Ovary (tissue), 9 donors: ENCODE measurements around the gene RNF175. TPM values are rescaled to one million over a fixed set of nuclear protein-coding genes. Genes with fewer than 3 reads are reported as not detected.

Source experiments
- DNase-seq, 5 donors: peaks; one replicate each; pipeline ENCODE4 v3.0.0-alpha.2; 2019 to 2020
- H3K27ac ChIP-seq, 2 donors: fragments of 200-600 bp; one replicate each; pipeline versions ENCODE4 v1.5.1 to v1.8.0; 2019 to 2022
- H3K27me3 ChIP-seq: fragments of 200-600 bp; one replicate; pipeline ENCODE4 v1.8.0; 2022
- H3K36me3 ChIP-seq: fragments of 200-600 bp; sonication (generic); one replicate; pipeline ENCODE4 v1.5.1; 2019
- H3K4me1 ChIP-seq: one replicate; pipeline ENCODE4 v1.8.1; 2013; ENCODE audit warnings: mild to moderate bottlenecking, moderate library complexity; ENCODE audit not compliant: insufficient read depth
- H3K4me3 ChIP-seq: fragments of 200-600 bp; sonication (generic); one replicate; pipeline ENCODE4 v1.5.1; 2017
- H3K9me3 ChIP-seq, 2 donors: fragments of 200-600 bp in 1 of 2; sonication (generic) in 1 of 2; one replicate each; pipeline versions ENCODE4 v1.5.1 to v1.8.1; 2013 to 2019; ENCODE audit warnings: mild to moderate bottlenecking in 1 of 2, moderate library complexity in 1 of 2
- EP300 ChIP-seq: sonication (generic); formaldehyde crosslinking; IDR thresholded peaks from one replicate; pipeline ENCODE4 v1.6.1; 2017; ENCODE audit warnings: antibody characterized with exemption
- POLR2A ChIP-seq: fragments of 450-650 bp; IDR thresholded peaks from one replicate; pipeline ENCODE4 v1.6.1; 2017; ENCODE audit warnings: antibody characterized with exemption, mild to moderate bottlenecking, moderate library complexity
- WGBS, 3 donors: extraction: QIAGEN DNeasy Blood & Tissue Kit in 1 of 3; methylation state at CpG; one replicate each; pipeline versions ENCODE4 v1.1.5 to v1.1.7; 2013 to 2017; 5-methylcytosine and 5-hydroxymethylcytosine counted together
- intact Hi-C, 4 donors: fragments of 100-400 bp; cut with DNase I; formaldehyde crosslinking; loops; one replicate each; pipeline versions ENCODE4 v1.11.0 to v1.15.1; 2022 to 2023
- polyA plus RNA-seq, 2 donors: library from polyadenylated mRNA; stranded (reverse); fragments of 200-250 nt in 1 of 2; fragments of 350-450 nt in 1 of 2; fragmentation: Illumina TruSeq in 1 of 2; extraction: RNeasy Lipid Tissue Mini Kit (QIAGEN cat#74804) in 1 of 2; gene quantifications; one replicate each; pipeline ENCODE4 v1.2.3, GENCODE V29; 2013 to 2014
- total RNA-seq, 7 donors: library from RNA; depleted of rRNA in 2 of 7; stranded (reverse); fragments of >200 nt in 2 of 7; fragmentation: NEBNext Ultra II Directional in 3 of 7; extraction: Animal tissue kit (Norgen Biotek cat#: 25700) in 3 of 7; gene quantifications; one replicate each; pipeline versions ENCODE4 v1.1.0 to v1.2.4, GENCODE V29; 2016 to 2023
- TF ChIP-seq, protein P1 (sequence below), 3 donors: fragments of 450-650 bp in 2 of 3; fragments of 200-600 bp in 1 of 3; IDR thresholded peaks; one replicate each; pipeline versions ENCODE4 v1.5.1 to v1.8.0; 2016 to 2022; ENCODE audit warnings: antibody characterized with exemption in 3 of 3, mild to moderate bottlenecking in 1 of 3
- donor health status: DM: no; HTN: no; CAD: no; lungs with moderate emphysema.
- donor health status: DM: no; HTN: no; CAD: no.
- donor health status: Bipolar disorder and iron deficiency.
- donor health status: DM: yes; HTN: yes; CAD: no.
- donor health status: DM: no; HTN: no; CAD: no.
- donor health status: DM: yes; HTN: yes; CAD: no.

The RNF175 gene
- total and polyA plus RNA-seq, 9 donors = 0.07 to 0.20 TPM; not detected in 7

DNA sequence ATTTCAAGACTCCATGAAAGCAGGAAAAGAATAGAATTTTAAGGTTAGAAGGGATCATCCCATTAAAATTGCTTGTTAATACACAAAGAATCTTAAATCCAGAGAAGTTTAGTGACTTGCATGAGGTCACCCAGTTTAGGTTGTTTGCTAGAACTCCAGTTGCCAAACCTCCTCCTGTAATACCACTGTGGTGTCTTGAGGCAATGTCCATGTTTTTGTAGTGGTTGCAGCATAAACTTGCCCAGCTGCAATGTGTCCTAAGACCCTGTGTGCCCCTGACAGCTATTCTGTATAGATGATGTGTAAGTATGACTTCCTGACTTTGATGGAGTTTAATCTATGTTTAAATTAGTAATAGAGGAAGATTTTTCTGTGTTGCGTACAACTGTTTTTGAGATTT is 22.8 kb upstream of the RNF175 start:
- WGBS, 3 donors = 95 to 100% (median 97%) methylated on average over 1 of the region's 1 CpG
- TF ChIP-seq POLR2A = no peak
- TF ChIP-seq, protein P1, sequence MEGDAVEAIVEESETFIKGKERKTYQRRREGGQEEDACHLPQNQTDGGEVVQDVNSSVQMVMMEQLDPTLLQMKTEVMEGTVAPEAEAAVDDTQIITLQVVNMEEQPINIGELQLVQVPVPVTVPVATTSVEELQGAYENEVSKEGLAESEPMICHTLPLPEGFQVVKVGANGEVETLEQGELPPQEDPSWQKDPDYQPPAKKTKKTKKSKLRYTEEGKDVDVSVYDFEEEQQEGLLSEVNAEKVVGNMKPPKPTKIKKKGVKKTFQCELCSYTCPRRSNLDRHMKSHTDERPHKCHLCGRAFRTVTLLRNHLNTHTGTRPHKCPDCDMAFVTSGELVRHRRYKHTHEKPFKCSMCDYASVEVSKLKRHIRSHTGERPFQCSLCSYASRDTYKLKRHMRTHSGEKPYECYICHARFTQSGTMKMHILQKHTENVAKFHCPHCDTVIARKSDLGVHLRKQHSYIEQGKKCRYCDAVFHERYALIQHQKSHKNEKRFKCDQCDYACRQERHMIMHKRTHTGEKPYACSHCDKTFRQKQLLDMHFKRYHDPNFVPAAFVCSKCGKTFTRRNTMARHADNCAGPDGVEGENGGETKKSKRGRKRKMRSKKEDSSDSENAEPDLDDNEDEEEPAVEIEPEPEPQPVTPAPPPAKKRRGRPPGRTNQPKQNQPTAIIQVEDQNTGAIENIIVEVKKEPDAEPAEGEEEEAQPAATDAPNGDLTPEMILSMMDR (IDR thresholded peaks at IDR 0.05) = no peak
- TF ChIP-seq EP300 = no peak
- intact Hi-C loops = loop anchor here in 1 of 4 donors (10.0 kb wide), 1 partner anchor 532 kb away; no protein-coding TSS in a partner anchor

DNA sequence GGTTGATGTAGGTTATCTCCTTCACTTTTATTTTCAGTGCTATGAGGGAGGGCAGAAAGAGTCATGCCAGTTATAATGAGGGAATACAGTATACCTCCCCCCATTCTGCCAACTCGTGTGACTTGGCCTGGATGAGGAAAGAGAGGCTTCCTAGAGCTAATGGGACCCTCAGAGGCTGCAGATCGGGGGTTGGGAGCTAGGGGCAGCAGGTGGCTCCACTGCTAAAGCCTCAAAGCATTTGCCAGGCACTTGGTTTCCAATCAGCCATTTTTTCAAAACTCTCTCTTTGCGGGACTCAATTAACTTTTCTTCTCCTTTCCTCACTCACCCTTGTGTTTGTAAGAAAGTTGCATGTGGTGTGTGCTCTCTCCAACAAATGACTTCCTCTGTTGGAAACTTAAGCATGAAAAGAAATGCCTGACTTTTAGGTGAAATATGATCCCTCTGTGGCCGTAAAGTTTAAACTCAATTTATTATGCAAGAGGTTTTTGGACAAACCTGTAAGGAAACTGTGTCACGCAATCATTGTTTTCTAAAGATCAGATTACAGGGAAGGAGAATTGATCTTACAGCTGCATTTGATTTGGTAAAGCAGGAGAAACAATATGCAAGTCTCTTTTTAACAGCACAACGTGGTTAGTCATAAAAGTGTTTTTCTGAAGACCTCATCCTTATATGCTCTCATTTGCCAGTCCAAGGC is 22.0 kb upstream of the RNF175 start:
- Histone ChIP-seq H3K9me3 (no peaks in the 10 kb centered on the region), H3K4me3 (no peak overlapping the region), H3K27ac (no peak overlapping the region), H3K4me1 (no peaks in the 10 kb centered on the region), H3K36me3 (no peaks in the 10 kb centered on the region), H3K27me3 (no peaks in the 10 kb centered on the region)
- TF ChIP-seq, protein P1 (IDR thresholded peaks at IDR 0.05) = no peak
- no peak for DNase-seq
- 26 to 36% (median 31%) methylated on average over 6 of the region's 6 CpGs for WGBS, 3 donors
- intact Hi-C loops = loop anchor here in 1 of 4 donors (10.0 kb wide), 1 partner anchor 533 kb away; no protein-coding TSS in a partner anchor

More for the DNA sequence above, 22.8 kb upstream of the RNF175 start:
- Histone ChIP-seq H3K4me1 (no peaks in the 10 kb centered on the region), H3K27ac (no peak overlapping the region), H3K4me3 (no peak overlapping the region), H3K27me3 (no peaks in the 10 kb centered on the region), H3K36me3 (no peaks in the 10 kb centered on the region), H3K9me3 (no peaks in the 10 kb centered on the region)
- DNase-seq = no peak

DNA sequence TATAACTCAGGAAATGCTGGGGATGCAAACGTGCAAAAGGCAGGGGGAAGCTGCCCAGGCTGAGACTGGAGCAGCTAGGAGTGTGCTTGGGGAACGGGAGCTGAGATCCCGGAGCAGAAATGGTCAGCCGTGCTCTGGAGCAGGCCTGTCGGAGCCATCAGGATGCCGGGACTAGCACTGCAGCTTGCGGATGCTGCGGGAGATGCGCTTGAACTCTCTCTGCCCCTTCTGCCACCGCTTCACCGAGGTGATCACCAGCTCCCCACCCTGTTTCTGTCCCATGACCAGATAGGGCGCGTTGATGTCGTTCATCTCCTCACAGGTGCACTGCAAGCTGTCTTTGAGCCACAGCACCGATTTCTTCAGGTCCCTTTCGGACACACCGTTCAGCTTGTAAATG is 21.5 kb upstream of the RNF175 start:
- H3K27ac ChIP-seq = no peak overlapping the region
- no peaks in the 10 kb centered on the region for H3K4me1 ChIP-seq
- DNase-seq = no peak
- H3K27me3 ChIP-seq = no peaks in the 10 kb centered on the region
- no peak overlapping the region for H3K4me3 ChIP-seq
- WGBS, 3 donors = 88 to 90% (median 90%) methylated on average over 17 of the region's 17 CpGs
- no peaks in the 10 kb centered on the region for H3K9me3 ChIP-seq
- intact Hi-C loops = loop anchor here in 1 of 4 donors (10.0 kb wide), 1 partner anchor 534 kb away; no protein-coding TSS in a partner anchor
- TF ChIP-seq, protein P1 (IDR thresholded peaks at IDR 0.05) = no peak
- TF ChIP-seq EP300 = no peak
- no peak for TF ChIP-seq POLR2A
- H3K36me3 ChIP-seq = no peaks in the 10 kb centered on the region

DNA sequence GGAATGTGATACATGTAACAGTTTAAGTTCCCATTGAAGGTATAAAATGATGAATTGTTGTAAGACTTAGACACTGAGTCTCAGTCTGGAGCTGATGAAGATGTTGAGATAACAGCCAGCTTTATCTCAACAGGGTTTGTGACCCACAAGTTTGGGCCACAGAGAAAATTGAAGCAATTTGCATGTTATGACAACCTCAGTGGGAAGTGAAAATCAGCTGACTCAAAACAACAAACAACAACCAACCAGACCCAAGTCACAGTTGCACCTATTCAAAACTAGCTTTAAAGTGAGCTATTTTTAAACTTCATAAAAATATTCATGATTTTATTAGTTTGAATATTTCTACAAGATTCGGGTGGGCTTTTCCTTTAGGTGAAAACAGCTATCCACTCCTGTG is 21.1 kb upstream of the RNF175 start:
- no peak for DNase-seq
- Histone ChIP-seq H3K4me1 (no peaks in the 10 kb centered on the region), H3K36me3 (no peaks in the 10 kb centered on the region), H3K27ac (no peak overlapping the region), H3K9me3 (no peaks in the 10 kb centered on the region), H3K4me3 (no peak overlapping the region), H3K27me3 (no peaks in the 10 kb centered on the region)
- TF ChIP-seq, protein P1 (IDR thresholded peaks at IDR 0.05) = no peak
- TF ChIP-seq EP300 (no peak), POLR2A (no peak)
- WGBS, 3 donors = 65 to 79% (median 69%) methylated on average over 1 of the region's 1 CpG
- intact Hi-C loops = loop anchor here in 1 of 4 donors (10.0 kb wide), 1 partner anchor 534 kb away; no protein-coding TSS in a partner anchor
